Fibroblast of the aortic adventitia (primary cell): ENCODE results near the gene LCE2A. TPM values are rescaled to one million over a fixed set of nuclear protein-coding genes. Genes with fewer than 3 reads are reported as not detected.

Source experiments
- DNase-seq: peaks from one replicate; pipeline ENCODE4 v3.0.0-alpha.2; 2010; ENCODE audit warnings: low read depth
- H3K4me3 ChIP-seq: 2 replicates; pipeline ENCODE4 v1.5.1; 2011; ENCODE audit warnings: low read depth, mild to moderate bottlenecking, control low read depth, low read length, moderate library complexity
- total RNA-seq: library from RNA; depleted of rRNA; stranded (reverse); fragments of >200 nt; gene quantifications from 2 replicates; pipeline ENCODE4 v1.2.3, GENCODE V29; 2012; ENCODE audit warnings: low replicate concordance
- TF ChIP-seq, protein P1 (sequence below): IDR thresholded peaks from 2 replicates; pipeline ENCODE4 v1.5.1; 2011; ENCODE audit warnings: mild to moderate bottlenecking, low read length, control low read depth, inconsistent platforms; ENCODE audit not compliant: insufficient read depth

Gene LCE2A
- total RNA-seq, 1 donor, result not detected

DNA sequence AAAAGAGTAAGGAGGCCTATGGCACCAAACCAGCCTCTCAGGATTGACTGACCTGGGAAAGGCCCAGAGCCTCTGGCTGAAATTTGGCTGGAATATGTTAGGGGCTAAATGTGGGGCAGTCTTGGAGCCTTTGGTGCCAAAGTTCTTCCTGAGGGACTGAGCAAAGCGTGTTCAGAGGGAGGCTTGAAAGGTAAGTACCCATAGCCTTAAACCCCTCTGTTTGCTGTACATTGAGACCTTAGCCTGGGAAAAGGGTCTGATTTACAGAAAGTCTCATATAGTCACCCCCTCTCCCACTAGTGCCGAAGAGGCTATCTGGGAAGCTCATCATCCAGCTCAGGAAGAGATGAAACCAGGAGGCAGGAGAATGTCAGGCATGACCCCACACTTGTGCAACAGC lies 9.7 kb downstream of the LCE2A start, which contains the start of gene LCE4A:
TSS of gene LCE4A (plus strand) at position 301 of the 400 bp plus-strand sequence. CDS start 916 bp downstream, outside the sequence.
- H3K4me3 ChIP-seq, result no peak within 1 kb of the TSS
- no peak for DNase-seq
- TF ChIP-seq, protein P1, sequence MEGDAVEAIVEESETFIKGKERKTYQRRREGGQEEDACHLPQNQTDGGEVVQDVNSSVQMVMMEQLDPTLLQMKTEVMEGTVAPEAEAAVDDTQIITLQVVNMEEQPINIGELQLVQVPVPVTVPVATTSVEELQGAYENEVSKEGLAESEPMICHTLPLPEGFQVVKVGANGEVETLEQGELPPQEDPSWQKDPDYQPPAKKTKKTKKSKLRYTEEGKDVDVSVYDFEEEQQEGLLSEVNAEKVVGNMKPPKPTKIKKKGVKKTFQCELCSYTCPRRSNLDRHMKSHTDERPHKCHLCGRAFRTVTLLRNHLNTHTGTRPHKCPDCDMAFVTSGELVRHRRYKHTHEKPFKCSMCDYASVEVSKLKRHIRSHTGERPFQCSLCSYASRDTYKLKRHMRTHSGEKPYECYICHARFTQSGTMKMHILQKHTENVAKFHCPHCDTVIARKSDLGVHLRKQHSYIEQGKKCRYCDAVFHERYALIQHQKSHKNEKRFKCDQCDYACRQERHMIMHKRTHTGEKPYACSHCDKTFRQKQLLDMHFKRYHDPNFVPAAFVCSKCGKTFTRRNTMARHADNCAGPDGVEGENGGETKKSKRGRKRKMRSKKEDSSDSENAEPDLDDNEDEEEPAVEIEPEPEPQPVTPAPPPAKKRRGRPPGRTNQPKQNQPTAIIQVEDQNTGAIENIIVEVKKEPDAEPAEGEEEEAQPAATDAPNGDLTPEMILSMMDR, result no peak

DNA sequence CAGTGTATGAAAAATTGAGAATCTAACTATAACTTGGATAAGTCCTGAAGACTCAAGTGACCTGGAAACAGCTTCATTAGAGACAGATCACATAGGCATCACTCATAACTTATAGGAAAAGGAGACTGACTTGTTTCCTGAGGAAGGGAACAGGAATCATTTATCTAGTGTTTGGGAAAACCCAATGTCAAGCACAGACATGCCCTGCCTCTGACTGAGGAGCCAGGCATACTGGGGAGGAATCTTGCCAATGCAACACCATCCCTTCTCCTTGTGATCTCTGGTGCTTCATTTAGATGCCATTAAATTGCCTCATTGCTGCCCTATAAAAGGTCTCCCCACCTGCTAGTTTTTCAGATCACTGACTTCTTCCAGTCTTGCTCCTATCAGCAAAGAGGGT lies 20.1 kb downstream of the LCE2A start:
- DNase-seq, result no peak
- TF ChIP-seq, protein P1, result no peak

DNA sequence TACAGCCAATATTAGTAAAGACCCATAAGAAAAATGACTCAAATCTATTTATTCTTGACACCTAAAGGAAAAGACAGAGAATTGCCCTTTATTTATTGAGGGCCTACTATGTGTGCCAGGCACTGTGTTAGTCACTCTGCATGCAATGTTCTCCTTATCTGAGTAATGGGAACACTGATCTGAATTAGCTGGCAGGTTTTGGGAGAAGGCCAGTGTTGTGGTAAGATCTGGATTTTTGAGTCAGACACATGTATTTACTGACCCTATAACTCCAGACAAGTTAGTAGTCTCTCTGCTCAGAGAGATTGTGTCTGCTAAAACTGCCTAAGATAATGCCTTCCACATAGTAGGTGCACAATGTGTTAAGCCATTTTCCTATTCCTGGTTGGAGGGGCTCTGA lies 27.1 kb downstream of the LCE2A start:
- TF ChIP-seq, protein P1, result no peak
- peak; percentile 7 for DNase-seq

More for the DNA sequence above, 20.1 kb downstream of the LCE2A start:
- no peak overlapping the region for H3K4me3 ChIP-seq

DNA sequence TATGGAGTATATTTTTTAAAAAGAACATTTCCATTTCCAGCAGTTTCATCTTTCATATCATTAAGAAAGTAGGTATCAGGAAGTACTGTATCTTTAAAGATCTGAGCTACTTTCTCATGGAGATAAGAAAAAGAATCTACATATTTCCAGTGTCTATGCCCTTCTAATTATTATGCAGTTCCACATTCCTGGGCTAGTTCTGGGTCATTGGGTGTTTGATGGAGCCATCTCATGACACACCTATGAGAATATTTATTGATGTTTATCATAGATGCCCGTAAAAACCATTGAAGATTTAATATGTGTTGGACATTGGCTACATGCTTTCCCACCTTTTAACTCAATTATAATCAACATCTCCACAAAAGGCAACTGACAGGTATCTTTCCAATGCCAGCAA lies 30.8 kb downstream of the LCE2A start:
- no peak overlapping the region for H3K4me3 ChIP-seq
- TF ChIP-seq, protein P1, result no peak
- no peak for DNase-seq

More for the DNA sequence above, 27.1 kb downstream of the LCE2A start:
- no peak overlapping the region for H3K4me3 ChIP-seq

- no peak for DNase-seq
- TF ChIP-seq, protein P1, result no peak
- no peak overlapping the region for H3K4me3 ChIP-seq
These were observed 37.5 kb downstream of the LCE2A start for GRCh38 chr1:152735648-152736047.

DNA sequence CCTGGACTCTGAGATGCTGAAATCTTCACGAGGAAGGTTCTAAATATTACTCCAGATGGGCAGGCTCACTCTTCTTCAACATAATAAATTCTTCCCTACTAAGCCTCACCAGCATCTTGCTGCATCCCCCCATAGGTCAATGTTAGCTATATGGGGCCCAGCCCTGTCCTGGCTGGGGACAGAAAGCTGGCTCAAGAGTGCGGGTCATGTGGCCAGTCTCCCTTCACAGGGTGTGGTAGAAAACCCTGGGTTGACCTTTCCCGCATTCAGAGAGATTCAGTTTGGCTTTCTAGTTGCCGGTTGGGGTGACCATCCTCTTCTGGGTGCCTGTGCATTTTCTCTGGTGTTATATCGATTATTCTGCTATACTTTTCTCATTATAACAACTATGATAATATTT lies 39.9 kb downstream of the LCE2A start:
- TF ChIP-seq, protein P1, result no peak
- no peak overlapping the region for H3K4me3 ChIP-seq
- no peak for DNase-seq

GRCh38 chr1:152739841-152740240 lies 41.7 kb downstream of the LCE2A start:
- H3K4me3 ChIP-seq, result no peak overlapping the region
- TF ChIP-seq, protein P1, result no peak
- DNase-seq, result no peak
